Right atrium auricular region (tissue), 2 donors: ENCODE data around the gene PRDM16. TPM values are rescaled to one million over a fixed set of nuclear protein-coding genes. Genes with fewer than 3 reads are reported as not detected.

Experiments
- DNase-seq: peaks from one replicate; pipeline ENCODE4 v3.0.0-alpha.2; 2019; ENCODE audit warnings: low spot score
- H3K27ac ChIP-seq, 2 donors: fragments of 200-600 bp; sonication (generic); 1 replicate in 1 of 2; 2 replicates in 1 of 2; pipeline ENCODE4 v1.5.1; 2016 to 2019
- H3K27me3 ChIP-seq, 2 donors: fragments of 200-600 bp; sonication (generic); one replicate each; pipeline versions ENCODE4 v1.5.1 to v1.6.0; 2017 to 2019
- H3K36me3 ChIP-seq: fragments of 200-600 bp; sonication (generic); one replicate; pipeline ENCODE4 v1.5.1; 2016
- H3K4me1 ChIP-seq, 2 donors: fragments of 200-600 bp; sonication (generic); one replicate each; pipeline versions ENCODE4 v1.5.1 to v1.6.0; 2017 to 2019
- H3K4me3 ChIP-seq, 2 donors: fragments of 200-600 bp; sonication (generic); 1 replicate in 1 of 2; 2 replicates in 1 of 2; pipeline ENCODE4 v1.5.1; 2017 to 2019; ENCODE audit warnings: mild to moderate bottlenecking in 1 of 2, moderate library complexity in 1 of 2
- H3K9me3 ChIP-seq, 2 donors: fragments of 200-600 bp; sonication (generic); one replicate each; pipeline ENCODE4 v1.5.1; 2019
- total RNA-seq, 2 donors: library from RNA; depleted of rRNA; stranded (reverse); fragments of >200 nt; gene quantifications; one replicate each; pipeline ENCODE4 v1.1.0, GENCODE V29; 2016
- TF ChIP-seq, protein P1 (sequence below), 2 donors: fragments of 200-600 bp; sonication (generic); IDR thresholded peaks; one replicate each; pipeline ENCODE4 v1.5.1; 2019; ENCODE audit warnings: antibody characterized with exemption in 2 of 2

Gene PRDM16
- total RNA-seq, 2 donors from 2014 or later: 0.22 to 3.3 TPM

DNA sequence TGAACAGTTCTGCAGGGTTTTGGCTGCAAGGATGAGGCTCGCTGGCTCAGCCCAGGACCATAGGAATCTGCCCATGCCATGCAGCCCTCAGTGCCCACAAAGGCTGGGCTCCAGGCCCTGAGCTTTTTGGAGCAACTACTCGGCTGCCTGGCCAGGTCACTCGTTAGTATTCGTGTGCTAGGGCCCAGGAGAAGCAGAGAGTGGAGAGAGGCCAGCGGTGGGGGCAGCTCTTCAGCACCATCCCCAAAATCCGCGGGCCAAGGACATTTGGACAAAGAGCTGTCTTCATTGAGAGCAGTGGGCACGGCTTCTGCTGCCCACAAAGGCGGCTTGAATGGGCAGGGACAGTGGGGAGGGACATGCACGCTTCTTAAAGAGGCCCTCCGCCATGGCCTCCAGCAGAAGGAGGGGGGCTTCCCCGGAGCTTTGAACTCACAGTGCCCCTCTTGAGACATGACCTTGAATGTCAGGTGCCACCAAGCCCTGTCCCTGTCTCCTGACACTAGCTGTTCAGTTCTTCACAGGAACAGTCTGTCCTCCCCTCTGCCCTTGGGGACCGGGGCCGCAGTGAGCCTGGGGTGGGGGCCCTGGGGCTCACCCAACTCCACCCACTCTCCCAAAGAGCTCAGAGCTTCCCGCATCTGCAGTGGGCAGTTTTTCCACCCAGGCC is 279.3 kb downstream of the PRDM16 start:
- H3K4me3 ChIP-seq: no peak overlapping the region
- no peaks in the 10 kb centered on the region for H3K27me3 ChIP-seq
- H3K36me3 ChIP-seq: no peaks in the 10 kb centered on the region
- no peak for DNase-seq
- H3K4me1 ChIP-seq: peaks cover 0 to 60% of the 10 kb centered on the region in 2 donors
- H3K27ac ChIP-seq: peak overlapping the region; percentile 66 to 73
- peaks cover 0 to 17% of the 10 kb centered on the region in 2 donors for H3K9me3 ChIP-seq
- TF ChIP-seq, protein P1, sequence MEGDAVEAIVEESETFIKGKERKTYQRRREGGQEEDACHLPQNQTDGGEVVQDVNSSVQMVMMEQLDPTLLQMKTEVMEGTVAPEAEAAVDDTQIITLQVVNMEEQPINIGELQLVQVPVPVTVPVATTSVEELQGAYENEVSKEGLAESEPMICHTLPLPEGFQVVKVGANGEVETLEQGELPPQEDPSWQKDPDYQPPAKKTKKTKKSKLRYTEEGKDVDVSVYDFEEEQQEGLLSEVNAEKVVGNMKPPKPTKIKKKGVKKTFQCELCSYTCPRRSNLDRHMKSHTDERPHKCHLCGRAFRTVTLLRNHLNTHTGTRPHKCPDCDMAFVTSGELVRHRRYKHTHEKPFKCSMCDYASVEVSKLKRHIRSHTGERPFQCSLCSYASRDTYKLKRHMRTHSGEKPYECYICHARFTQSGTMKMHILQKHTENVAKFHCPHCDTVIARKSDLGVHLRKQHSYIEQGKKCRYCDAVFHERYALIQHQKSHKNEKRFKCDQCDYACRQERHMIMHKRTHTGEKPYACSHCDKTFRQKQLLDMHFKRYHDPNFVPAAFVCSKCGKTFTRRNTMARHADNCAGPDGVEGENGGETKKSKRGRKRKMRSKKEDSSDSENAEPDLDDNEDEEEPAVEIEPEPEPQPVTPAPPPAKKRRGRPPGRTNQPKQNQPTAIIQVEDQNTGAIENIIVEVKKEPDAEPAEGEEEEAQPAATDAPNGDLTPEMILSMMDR (IDR thresholded peaks at IDR 0.05): no peak

DNA sequence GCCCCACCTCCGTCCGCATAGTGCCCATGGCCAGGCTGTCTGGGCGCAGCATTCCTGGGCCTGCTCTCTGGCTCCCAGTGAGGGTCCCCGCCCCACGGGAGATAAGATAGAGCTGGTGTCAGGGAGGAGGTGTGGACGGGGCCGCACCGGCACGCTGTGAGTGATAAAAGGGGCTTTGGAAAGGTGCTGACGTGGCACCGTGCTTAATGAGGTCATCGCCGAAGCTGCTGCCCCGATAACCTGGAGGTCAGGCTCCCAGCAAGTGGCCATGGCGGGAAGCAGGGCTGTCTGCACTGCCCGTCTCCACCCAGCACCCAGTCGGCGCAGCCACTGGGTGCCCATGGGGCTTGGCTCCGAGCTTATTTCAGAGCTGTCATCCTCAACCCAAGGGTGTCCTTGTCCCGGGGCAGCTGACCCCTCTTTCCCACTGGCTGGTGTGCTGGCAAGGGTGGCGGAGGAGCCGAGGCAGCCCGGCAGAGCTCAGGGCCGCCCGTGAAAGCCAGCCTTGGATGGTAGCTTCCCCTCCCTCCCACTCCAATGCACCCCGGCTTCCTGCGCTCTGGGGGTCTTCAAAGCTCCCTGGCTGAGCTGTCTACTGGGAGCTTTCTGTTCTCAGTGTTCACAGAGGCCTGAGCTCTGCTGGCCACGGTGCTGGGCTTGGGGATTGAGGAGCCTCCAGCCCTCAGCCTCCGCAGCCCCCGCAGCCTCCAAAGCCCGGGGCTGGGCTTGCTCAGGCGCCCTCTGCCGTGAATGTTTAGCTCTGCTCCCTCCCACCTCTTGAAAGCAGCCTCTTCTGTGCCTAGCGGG is 280.4 kb downstream of the PRDM16 start:
- Histone ChIP-seq H3K27me3 (no peaks in the 10 kb centered on the region), H3K27ac (peak overlapping the region; percentile 66 to 73), H3K36me3 (no peaks in the 10 kb centered on the region), H3K9me3 (peaks cover 0 to 7% of the 10 kb centered on the region in 2 donors), H3K4me1 (peaks cover 0 to 62% of the 10 kb centered on the region in 2 donors), H3K4me3 (peak overlapping the region in 1 of 2 donors; percentile 3)
- DNase-seq: peak; percentile 70
- TF ChIP-seq, protein P1 (IDR thresholded peaks at IDR 0.05): peak in 1 of 2 donors; percentile 49

DNA sequence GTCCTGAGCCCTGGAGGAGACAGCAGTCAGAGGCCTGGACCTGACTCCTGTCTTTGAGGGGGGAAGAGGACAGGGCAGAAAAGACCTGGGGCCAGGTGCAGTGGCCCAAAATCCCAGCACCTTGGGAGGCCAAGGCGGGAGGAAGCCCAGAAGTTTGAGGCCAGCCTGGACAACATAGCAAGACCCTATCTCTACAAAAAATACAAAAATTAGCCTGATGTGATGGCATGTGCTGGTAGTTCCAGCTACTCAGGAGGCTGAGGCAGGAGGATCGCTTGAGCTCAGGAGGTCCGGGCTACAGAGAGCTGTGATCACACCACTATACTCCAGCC is 280.9 kb downstream of the PRDM16 start:
- TF ChIP-seq, protein P1 (IDR thresholded peaks at IDR 0.05): peak in 1 of 2 donors; percentile 8
- peak overlapping the region; percentile 66 to 73 for H3K27ac ChIP-seq
- H3K4me1 ChIP-seq: peaks cover 0 to 62% of the 10 kb centered on the region in 2 donors
- peaks cover 0 to under 1% of the 10 kb centered on the region in 2 donors for H3K9me3 ChIP-seq
- H3K27me3 ChIP-seq: no peaks in the 10 kb centered on the region
- no peak for DNase-seq
- no peaks in the 10 kb centered on the region for H3K36me3 ChIP-seq
- no peak overlapping the region for H3K4me3 ChIP-seq

DNA sequence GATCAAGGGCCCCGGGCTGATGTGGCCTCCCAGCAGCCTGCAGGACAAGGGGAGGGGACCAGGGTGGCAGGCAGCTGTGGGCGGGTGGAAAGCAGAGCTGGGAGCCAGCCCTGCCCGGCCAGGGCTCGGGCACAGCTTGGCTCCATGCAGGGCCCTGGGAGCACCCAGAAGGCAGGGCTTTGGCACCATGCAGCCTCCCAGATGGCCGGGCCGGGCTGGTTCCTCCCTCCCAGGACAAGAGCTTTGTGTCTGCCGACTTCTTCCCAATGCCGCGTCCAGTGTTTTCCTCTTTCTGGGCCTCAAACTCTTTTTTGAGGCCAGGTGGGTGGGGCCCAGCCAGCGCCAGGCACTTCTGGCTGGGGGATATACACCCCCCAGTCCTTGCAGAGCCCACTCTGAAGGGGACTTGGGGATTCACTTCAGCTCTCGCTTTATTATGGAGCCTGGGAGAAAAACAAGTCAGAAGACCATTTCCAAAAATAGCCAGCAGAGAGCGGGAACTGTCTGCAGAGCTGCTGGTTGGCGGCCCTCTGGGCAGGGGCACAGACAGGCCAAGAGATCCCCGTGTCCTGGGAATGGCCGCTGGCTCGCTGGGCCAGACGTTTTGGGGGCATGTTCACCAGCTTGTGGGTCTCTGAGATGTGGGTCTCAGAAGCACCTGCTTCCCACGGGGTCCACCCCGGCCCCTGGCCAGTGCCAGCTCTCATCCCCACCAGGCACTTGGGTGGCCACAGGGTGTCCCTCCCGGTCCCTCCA is 281.7 kb downstream of the PRDM16 start:
- Histone ChIP-seq H3K27me3 (no peaks in the 10 kb centered on the region), H3K27ac (peak overlapping the region; percentile 66 to 73), H3K9me3 (no peaks in the 10 kb centered on the region), H3K4me3 (no peak overlapping the region), H3K36me3 (no peaks in the 10 kb centered on the region), H3K4me1 (peaks cover 0 to 62% of the 10 kb centered on the region in 2 donors)
- DNase-seq: no peak
- TF ChIP-seq, protein P1 (IDR thresholded peaks at IDR 0.05): peak in 1 of 2 donors; percentile 40

DNA sequence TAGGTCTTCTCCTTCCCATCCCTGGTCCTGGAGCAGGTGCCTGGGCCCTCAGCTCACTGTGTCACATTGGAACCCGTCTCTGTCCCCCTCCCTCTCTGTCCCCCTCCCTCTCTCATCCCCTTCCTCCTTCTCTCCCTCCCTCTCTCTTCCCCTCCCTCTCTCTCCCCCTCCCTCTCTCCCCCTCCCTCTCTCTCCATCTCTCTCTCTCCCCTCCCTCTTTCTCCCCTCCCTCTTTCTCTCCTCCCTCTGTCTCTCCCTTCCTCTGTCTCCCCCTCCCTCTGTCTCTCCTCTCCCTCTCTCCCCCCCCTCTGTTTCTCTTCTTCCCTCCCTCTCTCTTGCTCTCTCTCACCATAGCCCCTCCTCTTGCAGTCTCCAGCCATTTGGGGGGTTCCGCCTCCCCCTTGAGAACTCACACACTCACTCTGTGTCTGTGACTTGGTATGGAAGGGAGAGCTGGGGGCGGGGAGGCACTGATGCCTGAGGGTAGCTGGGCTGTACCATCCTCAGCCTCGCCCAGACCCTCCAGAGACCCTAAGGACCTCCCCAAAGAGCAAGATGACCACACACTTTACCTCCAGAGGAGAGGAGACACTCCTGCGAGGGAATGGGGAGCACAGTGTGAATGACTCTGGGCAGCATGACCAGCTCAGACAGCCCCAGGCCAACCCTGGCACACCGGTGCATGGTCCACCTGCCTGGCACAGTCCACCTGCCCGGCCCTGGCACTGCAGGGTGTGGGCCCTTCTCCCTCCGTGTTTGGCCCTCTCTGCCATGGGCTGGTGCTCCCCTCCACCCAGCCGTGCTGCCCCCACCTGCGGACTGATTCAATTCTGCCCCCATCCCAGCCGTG is 282.7 kb downstream of the PRDM16 start:
- H3K36me3 ChIP-seq: no peaks in the 10 kb centered on the region
- TF ChIP-seq, protein P1 (IDR thresholded peaks at IDR 0.05): no peak
- H3K4me1 ChIP-seq: peaks cover 0 to 62% of the 10 kb centered on the region in 2 donors
- no peak for DNase-seq
- no peaks in the 10 kb centered on the region for H3K9me3 ChIP-seq
- no peak overlapping the region for H3K4me3 ChIP-seq
- peak overlapping the region; percentile 73 for H3K27ac ChIP-seq
- H3K27me3 ChIP-seq: no peaks in the 10 kb centered on the region
